ENCODE measurements around the gene RGS17. TPM values are rescaled to one million over a fixed set of nuclear protein-coding genes. Genes with fewer than 3 reads are reported as not detected.
"Not testable (repeated sequence)": the region's sequence is repeated elsewhere in the genome, so short reads cannot be mapped to it uniquely, and the experiment has no call there.

The RGS17 gene
- total RNA-seq, 1 donor from 2014 or later = 6.7 TPM

DNA sequence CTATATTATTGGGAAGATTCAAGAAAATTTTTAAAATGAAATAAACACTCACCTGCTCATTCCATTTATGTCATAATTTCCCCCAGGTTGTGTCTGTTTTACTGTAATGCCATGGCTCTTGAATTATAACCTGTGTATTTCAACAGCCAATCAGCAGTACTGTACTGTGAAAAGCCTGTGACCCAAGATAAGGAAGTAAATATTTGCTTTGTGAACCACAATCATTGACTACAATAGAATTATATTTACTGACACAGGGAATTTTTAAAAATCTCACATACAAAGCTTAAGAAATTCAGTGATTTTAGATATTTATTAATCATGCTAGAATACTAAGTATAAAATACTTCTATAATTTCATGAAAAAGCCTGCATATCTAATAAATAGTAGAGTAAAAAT lies 6.0 kb downstream of the RGS17 start:
- DNase-seq (ENCODE audit: low spot score) = no peak

DNA sequence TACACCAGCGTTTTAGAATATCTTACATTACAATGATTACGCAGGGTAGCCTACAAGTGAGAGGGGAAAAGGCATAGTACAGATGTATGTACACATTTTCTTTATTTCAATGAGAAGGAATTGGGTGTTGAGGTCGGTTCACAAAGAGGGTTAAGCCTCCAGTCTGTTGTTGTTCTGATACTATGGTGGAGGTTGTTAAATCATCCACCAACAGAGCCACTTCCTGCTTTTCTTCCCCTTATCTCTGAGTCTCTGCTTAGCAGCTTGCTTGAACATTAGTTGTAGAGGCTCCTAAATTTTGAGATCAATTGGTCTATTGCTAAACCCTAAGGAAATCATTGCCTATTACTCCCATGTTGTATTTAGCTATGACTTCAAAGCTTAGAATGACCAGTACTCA lies 7.3 kb downstream of the RGS17 start:
- DNase-seq (ENCODE audit: low spot score) = no peak

DNA sequence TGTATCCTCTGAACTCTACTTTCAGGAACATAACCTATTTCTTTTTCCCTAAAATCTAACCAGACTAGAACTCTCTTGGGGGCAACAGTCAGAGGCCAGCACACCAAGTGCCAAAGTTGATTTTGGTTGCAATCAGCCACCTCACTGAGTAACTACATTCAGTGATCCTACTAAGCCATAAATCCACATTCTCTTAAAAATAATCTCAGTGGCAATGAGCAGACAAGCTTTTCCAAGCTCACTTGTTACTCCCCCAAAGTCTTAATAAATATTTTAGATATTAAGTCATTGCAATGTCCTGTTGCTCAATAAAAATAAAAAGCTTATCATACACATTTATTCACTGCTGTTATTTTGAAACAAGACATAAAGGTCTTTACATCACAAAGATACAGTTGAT lies 9.8 kb downstream of the RGS17 start:
- DNase-seq (ENCODE audit: low spot score) = peak; percentile 8

DNA sequence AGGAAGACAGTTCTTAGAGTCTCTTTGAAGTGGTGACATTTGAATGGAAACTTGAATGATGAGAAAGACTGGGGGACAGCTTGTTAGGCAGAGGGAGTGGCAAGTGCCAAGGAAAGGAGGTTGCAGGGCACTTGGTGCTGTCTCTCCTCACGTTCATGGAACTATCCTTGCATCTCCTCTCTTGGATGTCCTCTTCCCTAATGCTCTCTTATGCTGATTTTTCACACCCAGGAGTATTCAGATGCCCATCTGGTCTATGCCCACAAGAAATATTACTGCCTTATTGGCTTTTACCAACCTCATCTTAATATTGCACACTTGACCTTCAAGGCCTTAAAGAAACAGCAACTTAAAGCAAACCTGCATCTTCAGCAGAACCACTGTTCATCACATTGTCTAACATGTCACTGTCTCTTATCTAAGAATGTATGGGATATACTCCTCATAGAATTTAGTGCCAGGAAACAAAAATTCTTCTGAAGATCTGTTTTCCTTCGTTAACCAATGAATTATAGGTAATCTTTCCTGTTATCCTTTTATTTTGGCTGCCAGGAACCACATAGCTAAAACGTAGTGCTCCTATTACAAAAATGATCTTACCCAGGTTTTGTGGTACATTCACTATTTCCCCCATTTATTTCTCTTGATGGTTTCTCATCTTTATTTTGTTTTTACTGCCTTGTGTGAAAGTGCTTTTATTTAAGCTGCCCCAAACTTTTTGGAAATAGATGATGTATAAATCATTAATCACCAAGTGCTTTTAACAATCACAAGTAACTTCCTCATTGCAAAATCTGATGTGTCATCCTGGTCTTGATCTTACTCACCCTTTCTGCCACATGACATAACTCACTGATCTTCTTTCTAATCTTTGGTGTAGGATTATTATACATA lies 12.8 kb downstream of the RGS17 start:
- DNase-seq (ENCODE audit: low spot score) = no peak

DNA sequence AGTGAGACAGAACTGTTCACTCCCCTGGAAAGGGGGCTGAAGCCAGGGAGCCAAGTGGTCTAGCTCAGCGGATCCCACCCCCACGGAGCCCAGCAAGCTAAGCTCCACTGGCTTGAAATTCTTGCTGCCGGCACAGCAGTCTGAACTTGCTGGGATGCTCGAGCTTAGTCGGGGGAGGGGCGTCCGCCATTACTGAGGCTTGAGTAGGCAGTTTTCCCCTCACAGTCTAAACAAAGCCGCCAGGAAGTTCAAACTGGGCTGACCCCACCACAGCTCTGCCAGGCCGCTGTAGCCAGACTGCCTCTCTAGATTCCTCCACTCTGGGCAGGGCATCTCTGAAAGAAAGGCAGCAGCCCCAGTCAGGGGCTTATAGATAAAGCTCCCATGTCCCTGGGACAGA lies 20.0 kb downstream of the RGS17 start:
- not testable (repeated sequence) for DNase-seq (ENCODE audit: low spot score)

DNA sequence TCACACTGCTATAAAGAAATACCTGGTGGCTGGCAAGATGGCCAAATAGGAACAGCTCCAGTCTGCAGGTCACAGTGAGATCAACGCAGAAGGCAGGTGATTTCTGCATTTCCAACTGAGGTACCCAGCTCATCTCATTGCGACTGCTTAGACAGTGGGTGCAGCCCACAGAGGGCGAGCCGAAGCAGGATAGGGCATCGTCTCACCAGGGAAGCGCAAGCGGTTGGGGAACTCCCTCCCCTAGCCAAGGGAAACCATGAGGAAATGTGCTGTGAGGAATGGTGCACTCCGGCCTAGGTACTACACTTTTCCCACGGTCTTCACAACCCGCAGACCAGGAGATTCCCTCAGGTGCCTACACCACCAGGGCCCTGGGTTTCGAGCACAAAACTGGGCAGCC lies 20.5 kb downstream of the RGS17 start:
- DNase-seq (ENCODE audit: low spot score) = not testable (repeated sequence)

DNA sequence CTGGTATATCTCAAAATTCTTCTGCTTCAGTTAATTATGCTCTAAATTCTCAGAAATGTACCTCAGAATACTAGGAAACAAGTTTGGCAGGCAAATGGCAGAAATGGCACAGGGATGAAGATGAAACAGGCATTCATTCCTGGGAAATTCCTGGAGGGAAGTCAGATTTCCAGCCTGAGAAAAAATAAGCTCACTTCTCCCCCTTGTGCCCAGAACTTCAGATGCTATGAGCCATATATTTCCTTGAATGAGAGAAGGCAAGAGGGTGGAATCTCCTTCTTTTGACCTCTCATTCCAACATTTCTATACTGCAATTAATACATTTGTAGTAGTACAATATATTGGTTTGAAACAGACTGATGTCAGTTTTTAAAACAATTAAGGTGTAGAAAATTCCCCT lies 22.8 kb downstream of the RGS17 start:
- DNase-seq (ENCODE audit: low spot score) = no peak

DNA sequence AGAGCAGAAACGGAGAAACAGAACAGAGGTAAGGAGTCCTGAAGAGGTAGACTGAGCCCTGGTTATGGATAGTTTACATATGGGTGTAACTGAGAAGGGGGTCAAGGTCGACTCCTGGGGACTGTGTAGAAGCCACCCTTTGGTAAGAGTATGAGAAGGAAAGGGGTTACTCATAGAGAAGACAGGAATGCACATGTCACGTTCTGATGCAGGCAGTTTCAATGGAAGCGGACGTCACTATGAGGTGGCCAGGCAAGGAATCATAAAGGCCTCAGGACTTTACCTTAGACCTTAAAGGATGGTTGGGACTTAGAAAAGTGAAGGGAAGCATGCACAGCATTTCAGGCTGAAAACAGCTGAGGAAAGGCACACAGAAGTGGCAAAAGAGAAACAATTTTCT lies 25.1 kb downstream of the RGS17 start:
- DNase-seq (ENCODE audit: low spot score) = no peak

DNA sequence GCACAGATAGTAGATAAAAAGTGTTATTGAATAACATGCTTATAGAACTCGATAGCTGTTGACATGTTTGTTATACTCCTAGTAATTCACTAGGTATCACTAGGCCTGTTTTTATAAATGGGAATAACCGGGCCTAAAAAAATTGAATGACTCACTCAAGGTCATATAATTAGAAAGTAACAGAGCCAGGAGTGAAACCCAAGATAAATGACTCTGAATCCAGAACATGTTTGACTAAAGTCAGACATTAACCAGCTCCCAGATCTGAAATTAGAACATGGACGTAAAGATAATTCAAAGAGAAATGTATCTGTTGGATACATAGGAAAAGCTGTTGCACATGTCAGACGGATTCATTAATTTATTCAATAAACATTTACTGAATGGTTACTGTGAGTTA lies 26.9 kb downstream of the RGS17 start:
- peak; percentile 10 for DNase-seq (ENCODE audit: low spot score)

DNA sequence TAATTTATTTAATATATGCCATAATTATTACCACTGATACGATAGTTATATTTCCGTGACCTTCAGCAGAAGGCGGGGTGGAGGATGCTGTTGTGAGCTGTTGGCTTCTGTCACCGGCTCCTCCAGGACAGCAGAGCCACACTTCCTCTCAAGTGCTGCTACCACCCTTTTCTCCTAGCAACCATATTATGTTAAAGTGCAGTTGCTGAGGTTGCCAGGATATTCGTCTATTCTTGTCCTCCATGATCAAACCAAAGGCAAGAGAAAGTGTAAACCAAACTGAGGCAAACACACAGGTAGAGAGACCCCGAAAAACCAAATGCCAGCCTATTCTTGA lies 27.8 kb downstream of the RGS17 start:
- no peak for DNase-seq (ENCODE audit: low spot score)

DNA sequence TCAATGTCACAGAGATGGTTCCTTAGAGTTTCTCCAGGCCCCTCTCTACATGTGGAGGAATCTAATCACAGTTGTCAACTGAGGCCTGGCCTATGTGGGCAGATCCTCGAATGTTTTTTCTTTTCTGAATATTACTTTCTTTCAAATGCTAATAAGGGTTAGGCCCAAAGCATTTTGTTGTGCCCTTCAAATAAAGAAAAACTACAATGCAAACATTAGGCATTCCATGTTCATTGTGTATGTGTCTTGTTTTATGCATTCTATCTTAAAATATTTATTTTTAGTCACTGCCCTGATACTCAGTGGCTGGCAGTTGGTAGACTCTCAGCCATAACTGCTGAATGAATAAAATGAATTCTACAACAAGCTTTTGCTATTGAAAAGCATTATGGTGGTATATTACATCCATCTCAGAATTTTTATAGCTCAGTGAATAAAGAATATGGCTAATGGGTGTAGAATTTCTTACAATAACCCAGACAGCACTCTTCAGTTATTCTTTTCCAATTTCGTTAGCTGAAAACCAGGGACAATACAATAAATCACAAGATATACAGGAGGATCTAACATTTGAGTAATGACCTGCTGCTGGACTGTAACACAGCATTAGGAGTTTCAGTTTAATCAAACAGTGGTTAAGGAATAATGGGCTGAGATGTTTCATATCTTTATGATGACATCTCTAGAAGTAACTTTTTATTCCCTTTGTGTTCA lies 28.3 kb downstream of the RGS17 start:
- no peak for DNase-seq (ENCODE audit: low spot score)

DNA sequence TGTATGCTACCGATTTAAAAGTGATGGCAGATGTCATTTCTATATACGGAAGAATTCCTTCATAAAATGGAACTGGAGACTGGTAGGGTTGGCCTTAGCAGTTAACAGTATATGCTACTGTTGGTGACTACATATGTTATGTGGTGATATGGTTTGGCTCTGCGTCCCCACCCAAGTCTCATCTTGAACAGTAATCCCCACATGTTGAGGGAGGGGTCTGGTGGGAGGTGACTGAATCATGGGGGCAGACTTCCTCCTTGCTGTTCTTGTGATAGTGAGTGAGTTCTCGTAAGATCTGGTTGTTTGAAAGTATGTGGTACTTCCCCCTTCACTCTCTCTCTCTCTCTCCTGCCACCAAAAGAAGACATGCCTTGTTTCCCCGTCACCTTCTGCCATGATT lies 29.6 kb downstream of the RGS17 start:
- DNase-seq (ENCODE audit: low spot score) = no peak

DNA sequence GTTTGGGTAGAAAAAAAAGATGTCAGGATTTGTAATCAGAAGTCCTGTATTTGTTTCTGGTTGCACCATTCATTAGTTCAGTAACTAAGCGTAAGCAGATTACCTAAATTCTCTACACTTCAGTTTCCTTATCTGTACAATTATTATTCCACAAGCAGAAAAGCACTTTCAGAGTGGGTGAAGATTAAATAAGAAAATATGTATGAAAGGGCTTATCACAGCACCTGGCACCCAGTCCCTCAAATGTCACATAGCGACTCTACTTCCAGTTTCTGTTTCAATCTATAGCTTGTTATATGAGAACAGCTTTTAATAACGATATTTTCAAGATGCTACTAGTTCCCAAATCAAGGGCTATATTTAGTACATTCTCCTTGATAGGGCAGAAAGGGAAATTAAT lies 31.4 kb downstream of the RGS17 start:
- no peak for DNase-seq (ENCODE audit: low spot score)

DNA sequence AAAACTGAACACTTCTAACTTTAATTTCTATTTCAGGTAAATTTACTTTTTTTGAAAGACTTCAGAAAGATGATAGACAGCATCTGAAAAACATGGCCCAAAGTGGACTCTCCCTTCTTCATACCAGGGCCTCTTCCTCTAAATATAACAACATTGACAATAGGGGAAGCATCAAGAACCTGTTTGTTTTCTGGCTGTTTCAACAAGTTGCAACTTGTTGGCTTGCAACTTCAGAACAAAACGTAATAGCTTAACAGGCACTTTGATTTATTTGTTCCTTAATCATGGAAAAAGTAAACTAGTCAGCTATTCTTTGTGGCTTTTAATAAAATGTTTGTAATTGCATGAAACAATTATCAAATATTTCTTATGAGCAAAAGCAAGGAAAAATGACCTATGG lies 34.3 kb downstream of the RGS17 start:
- no peak for DNase-seq (ENCODE audit: low spot score)

DNA sequence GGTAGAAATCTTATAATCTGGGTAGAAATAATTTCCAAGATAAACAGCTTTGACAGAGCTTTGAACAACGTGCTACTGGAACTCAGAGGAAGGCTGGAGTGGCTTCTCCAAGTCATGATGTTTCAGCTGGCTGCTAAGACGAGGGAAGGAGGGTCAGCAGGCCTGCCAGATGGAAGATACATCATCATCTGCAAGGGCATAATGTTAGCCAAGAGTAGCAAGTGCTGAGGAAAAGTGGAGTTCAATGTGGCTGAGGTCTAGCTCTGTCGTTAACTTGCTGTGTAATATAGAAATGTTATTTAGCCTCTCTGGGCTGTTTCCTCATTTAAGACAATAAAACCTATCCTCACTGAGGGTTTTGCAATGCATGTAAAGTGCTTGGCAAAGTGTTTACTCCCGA lies 35.1 kb downstream of the RGS17 start:
- DNase-seq (ENCODE audit: low spot score) = no peak

DNA sequence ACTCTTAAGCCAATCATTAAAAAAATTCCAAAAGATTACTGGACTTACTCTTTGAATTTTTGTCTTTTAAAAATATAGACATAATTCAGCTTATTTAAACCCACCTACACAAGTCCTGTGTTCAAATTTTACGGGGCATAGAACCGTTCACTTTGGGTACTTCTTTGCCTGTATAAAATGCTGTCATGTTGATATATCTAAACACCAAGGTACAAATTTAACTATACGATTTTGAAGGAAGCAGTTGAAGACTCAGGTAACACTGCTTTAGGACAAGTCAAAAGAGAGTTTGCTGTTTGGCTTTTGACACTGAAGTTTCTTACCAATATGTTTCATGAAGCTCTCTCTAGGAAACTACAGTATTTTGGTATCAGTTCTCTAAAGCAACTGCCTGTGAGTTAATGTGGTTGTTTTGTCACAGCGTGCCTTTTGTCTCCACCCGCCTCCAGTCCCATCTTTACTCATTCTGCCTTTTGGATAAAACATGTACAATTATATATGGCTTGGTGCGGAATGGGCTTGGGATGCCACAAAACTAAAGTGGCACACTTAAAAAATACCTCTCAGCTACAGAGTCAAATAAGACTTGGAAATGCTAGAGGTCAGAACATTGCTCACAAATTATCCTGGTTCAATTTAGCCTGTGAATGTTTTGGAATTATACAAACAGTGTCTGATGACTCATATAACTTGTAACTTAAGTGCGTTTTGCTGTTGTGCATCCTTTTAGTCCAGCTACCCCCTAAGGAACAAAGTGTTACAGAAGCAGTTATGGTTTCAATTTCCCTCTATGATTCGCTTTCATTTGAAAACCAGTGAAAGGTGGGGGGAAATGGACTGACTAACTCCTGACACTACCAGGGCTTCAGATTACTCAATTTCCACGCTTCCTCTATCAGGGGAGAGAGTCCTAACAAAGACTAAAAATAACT lies 38.7 kb downstream of the RGS17 start:
- DNase-seq (ENCODE audit: low spot score) = no peak

DNA sequence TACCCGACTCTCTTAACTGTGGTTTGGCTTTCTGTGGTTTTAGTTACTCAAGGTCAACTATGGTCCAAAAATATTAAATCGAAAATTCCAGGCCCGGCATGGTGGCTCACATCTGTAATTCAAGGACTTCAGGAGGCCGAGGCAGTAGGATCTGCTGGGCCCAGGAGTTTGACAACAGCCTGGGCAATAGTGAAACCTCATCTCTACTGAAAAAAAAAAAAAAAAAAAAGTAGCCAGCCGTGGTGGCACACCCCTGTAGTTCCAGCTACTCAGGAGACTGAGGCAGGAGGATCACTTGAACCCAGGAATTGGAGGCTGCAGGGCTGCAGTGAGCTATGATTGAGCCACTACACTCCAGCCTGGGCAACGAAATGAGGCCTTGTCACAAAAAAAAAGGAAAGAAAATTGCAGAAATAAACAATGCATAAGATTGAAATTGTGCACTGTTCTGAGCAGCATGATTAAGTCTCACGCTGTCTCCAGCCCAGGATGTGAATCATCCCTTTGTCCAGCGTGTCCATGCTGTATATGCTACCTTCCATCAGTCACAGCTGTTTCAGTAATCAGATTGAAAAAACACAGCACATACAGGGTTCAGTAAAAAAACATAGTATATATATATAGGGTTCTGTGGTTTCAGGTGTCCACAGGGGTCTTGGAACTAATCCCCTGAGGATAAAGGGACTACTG lies 40.7 kb downstream of the RGS17 start:
- no peak for DNase-seq (ENCODE audit: low spot score)

DNA sequence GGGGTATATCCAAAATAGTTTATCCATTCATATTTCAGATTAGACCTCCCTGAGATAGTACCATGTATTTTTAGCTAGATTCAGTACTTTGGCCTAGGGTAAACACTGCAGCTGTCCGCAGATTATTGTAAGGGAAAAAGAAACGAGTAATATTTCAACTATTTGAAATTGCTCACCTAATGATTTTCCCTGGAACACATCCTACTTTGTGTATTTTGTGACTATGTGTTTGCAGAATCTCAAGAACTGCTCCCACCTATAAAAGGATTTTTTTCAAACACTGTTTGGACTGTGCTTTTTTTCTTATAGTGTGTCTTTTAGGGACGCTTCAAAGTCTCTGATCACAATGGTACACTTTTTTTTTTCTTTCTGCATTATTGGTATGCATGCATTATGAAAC lies 42.3 kb downstream of the RGS17 start:
- no peak for DNase-seq (ENCODE audit: low spot score)

DNA sequence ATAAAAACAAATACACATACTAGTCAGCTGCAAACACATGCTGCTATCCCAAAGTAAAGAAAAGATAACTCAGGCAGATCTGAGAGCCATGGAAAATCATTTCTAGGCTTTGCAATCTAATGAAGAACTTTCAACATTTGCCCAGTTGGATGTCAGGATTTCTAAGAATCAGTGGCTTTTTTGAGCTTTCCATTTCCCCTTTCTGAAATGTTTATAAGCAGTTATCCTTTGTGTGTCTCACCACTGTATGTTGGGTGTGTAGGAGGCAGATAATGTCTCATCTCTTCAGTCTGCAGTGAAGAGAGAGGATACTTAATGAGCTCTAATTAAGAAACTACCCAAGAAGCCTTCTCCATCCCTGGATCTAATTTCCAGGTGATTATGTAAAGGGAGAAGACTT lies 43.6 kb downstream of the RGS17 start:
- no peak for DNase-seq (ENCODE audit: low spot score)

DNA sequence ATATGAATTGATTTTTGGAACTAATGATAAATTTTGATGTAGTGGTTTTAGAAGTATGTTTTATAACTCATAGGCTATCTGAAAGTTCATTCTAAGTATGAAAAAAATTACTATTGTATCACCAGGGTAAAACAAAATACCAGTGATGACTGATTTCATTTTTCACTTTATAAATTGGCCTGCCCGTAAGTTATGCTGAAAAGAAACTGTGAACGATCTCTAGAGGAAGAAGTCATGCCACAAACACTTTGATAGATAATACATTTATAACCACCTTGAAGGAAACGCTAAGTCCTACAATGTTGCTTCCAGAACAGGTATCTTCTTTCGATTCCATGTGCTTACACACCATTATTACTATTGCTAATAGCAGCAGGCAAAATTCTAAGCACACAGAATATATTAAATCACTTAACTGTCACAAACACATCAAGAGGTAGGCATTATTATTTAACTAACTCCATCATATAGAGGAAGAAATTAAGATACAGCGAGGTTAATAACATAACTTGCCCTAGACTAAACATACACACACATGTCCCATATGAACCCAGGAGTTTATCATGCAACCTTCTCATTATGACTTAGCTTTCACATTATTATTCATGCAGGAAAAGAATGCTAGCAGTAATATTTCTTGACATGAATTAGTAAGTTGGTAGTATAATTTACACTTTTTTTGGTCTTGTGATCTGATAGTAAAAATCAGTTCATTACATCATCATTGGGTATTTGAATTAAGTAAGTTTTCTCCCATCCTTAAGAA lies 44.7 kb downstream of the RGS17 start:
- DNase-seq (ENCODE audit: low spot score) = no peak

DNA sequence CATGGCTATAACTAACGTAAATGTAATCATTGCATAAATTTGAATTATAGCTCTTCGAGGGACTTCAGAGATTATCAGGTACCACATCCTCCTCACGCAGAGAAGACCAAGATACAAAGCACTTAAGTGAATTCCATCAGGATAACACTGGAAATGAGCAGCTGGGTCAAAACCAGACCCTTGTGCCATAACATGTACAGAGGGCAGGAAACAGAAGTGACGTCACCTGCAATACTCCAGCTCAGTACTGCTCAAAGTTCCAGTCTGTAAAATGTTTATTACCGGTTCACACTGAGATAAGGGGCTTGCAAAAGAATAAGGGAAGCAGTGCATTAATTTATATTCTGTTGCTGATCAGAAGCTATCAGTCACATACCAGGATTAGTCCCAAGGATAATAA lies 45.8 kb downstream of the RGS17 start:
- peak; percentile 27 for DNase-seq (ENCODE audit: low spot score)
